ENCODE results near the gene FREM2.

DNA sequence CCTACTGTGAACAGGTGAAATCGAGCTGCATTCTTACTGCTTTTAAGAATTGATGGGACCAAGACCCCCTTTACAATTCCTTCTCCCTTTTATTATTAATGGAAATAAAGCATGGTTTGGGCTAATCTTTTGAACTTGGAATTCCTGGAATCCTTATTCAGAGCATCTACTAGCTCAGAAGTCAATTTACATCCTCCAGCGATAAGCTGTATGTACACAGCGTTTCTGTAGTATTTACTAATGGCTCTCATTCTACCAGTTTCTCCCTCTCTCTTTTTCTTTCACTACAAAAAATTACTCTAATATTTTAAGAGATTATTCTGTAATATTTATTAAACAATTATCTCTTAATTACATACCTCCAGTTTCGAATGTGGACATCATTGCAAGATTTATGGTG, 31.5 kb downstream of the FREM2 start:
- TF ChIP-seq REST (IDR thresholded peaks at IDR 0.05; ENCODE audit: low read depth) = no peak
- no peak for TF ChIP-seq TCF12 (IDR thresholded peaks at IDR 0.05; ENCODE audit: low read depth)
- TF ChIP-seq FOXM1 (IDR thresholded peaks at IDR 0.05; ENCODE audit: borderline replicate concordance, low read depth) = no peak
- no peak for TF ChIP-seq USF1 (IDR thresholded peaks at IDR 0.05)
- TF ChIP-seq, protein P1, sequence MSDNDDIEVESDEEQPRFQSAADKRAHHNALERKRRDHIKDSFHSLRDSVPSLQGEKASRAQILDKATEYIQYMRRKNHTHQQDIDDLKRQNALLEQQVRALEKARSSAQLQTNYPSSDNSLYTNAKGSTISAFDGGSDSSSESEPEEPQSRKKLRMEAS (IDR thresholded peaks at IDR 0.05) = no peak
- no peak for TF ChIP-seq EP300 (IDR thresholded peaks at IDR 0.05; ENCODE audit: borderline replicate concordance)
- TF ChIP-seq YY1 (IDR thresholded peaks at IDR 0.05; ENCODE audit: low read depth) = no peak
- TF ChIP-seq TEAD4 (IDR thresholded peaks at IDR 0.05) = no peak
- no peak for TF ChIP-seq EGR1 (IDR thresholded peaks at IDR 0.05)
- no peak for TF ChIP-seq CREB1 (IDR thresholded peaks at IDR 0.05; ENCODE audit: low read depth)
- TF ChIP-seq CEBPB (IDR thresholded peaks at IDR 0.05) = no peak
- no peak for TF ChIP-seq TAF1 (IDR thresholded peaks at IDR 0.05; ENCODE audit: low read depth)
- TF ChIP-seq NFIC (IDR thresholded peaks at IDR 0.05) = no peak

All from Ishikawa (cell line).